ENCODE measurements around the gene DNAAF6.

GRCh38 chrX:107204068-107204605, 2.3 kb upstream of the DNAAF6 start:
- TF ChIP-seq, protein P1, sequence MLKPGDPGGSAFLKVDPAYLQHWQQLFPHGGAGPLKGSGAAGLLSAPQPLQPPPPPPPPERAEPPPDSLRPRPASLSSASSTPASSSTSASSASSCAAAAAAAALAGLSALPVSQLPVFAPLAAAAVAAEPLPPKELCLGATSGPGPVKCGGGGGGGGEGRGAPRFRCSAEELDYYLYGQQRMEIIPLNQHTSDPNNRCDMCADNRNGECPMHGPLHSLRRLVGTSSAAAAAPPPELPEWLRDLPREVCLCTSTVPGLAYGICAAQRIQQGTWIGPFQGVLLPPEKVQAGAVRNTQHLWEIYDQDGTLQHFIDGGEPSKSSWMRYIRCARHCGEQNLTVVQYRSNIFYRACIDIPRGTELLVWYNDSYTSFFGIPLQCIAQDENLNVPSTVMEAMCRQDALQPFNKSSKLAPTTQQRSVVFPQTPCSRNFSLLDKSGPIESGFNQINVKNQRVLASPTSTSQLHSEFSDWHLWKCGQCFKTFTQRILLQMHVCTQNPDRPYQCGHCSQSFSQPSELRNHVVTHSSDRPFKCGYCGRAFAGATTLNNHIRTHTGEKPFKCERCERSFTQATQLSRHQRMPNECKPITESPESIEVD (tag by site-specific recombination; IDR thresholded peaks at IDR 0.05), result no peak
- TF ChIP-seq ZNF629 (tag by site-specific recombination; IDR thresholded peaks at IDR 0.05) (no peak), BCL6B (tag by site-specific recombination; IDR thresholded peaks at IDR 0.05) (no peak), ZNF274 (IDR thresholded peaks at IDR 0.05; ENCODE audit: low read length) (no peak), ZNF274 (tag by site-specific recombination; IDR thresholded peaks at IDR 0.05; ENCODE audit: borderline replicate concordance) (no peak), PRDM10 (tag by site-specific recombination; IDR thresholded peaks at IDR 0.05) (no peak), ZNF785 (tag by site-specific recombination; IDR thresholded peaks at IDR 0.05) (no peak), ZNF146 (tag by site-specific recombination; IDR thresholded peaks at IDR 0.05) (no peak)
- TF ChIP-seq, protein P2, sequence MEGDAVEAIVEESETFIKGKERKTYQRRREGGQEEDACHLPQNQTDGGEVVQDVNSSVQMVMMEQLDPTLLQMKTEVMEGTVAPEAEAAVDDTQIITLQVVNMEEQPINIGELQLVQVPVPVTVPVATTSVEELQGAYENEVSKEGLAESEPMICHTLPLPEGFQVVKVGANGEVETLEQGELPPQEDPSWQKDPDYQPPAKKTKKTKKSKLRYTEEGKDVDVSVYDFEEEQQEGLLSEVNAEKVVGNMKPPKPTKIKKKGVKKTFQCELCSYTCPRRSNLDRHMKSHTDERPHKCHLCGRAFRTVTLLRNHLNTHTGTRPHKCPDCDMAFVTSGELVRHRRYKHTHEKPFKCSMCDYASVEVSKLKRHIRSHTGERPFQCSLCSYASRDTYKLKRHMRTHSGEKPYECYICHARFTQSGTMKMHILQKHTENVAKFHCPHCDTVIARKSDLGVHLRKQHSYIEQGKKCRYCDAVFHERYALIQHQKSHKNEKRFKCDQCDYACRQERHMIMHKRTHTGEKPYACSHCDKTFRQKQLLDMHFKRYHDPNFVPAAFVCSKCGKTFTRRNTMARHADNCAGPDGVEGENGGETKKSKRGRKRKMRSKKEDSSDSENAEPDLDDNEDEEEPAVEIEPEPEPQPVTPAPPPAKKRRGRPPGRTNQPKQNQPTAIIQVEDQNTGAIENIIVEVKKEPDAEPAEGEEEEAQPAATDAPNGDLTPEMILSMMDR (tag by site-specific recombination; IDR thresholded peaks at IDR 0.05), result no peak
